Vagina (tissue), 2 donors: ENCODE data around the gene CDK14.

Source experiments
- CTCF ChIP-seq, 3 experiments: fragments of 450-650 bp in 2 of 3; fragments of 200-600 bp in 1 of 3; sonication (generic) in 1 of 3; IDR thresholded peaks; one replicate each; pipeline ENCODE4 v1.5.1; 2017 to 2019; ENCODE audit warnings: antibody characterized with exemption in 3 of 3, mild to moderate bottlenecking in 2 of 3, moderate library complexity in 2 of 3
- POLR2A ChIP-seq, 2 donors: fragments of 450-650 bp; IDR thresholded peaks; one replicate each; pipeline ENCODE4 v1.6.1; 2017; ENCODE audit warnings: antibody characterized with exemption in 2 of 2, mild to moderate bottlenecking in 2 of 2, moderate library complexity in 2 of 2
- POLR2AphosphoS5 ChIP-seq, 2 donors: sonication (generic); formaldehyde crosslinking; IDR thresholded peaks; one replicate each; pipeline ENCODE4 v1.9.0; 2017; ENCODE audit warnings: antibody characterized with exemption in 2 of 2, mild to moderate bottlenecking in 2 of 2, low read depth in 1 of 2; ENCODE audit not compliant: insufficient read depth in 1 of 2

GRCh38 chr7:90850066-90850465 lies 253.9 kb downstream of the CDK14 start:
- TF ChIP-seq CTCF (IDR thresholded peaks at IDR 0.05) (no peak), POLR2AphosphoS5 (IDR thresholded peaks at IDR 0.05; ENCODE audit: insufficient read depth in 1 of 2, low read depth in 1 of 2) (no peak), POLR2A (IDR thresholded peaks at IDR 0.05) (no peak)
